Liver (tissue), 9 donors: ENCODE results near the gene TMEM125. TPM values are rescaled to one million over a fixed set of nuclear protein-coding genes. Genes with fewer than 3 reads are reported as not detected.
A peak's percentile ranks its signal among the peaks of the same experiment; 100 is the strongest.

Experiments
- DNase-seq: peaks from one replicate; pipeline ENCODE4 v3.0.0-alpha.2; 2017; ENCODE audit warnings: low spot score
- H3K27ac ChIP-seq, 2 donors: one replicate each; pipeline ENCODE4 v1.7.0; 2013; ENCODE audit warnings: inconsistent platforms in 2 of 2, low read length in 2 of 2, control low read depth in 1 of 2, low read depth in 1 of 2, mild to moderate bottlenecking in 1 of 2
- H3K27me3 ChIP-seq, 4 donors: one replicate each; pipeline versions ENCODE4 v1.6.1 to v1.7.0; 2013; ENCODE audit warnings: low read length in 3 of 4, inconsistent platforms in 1 of 4, mild to moderate bottlenecking in 1 of 4, moderate library complexity in 1 of 4; ENCODE audit not compliant: control insufficient read depth in 4 of 4, insufficient read depth in 4 of 4
- H3K36me3 ChIP-seq, 4 donors: one replicate each; pipeline versions ENCODE4 v1.6.1 to v1.7.0; 2013; ENCODE audit warnings: low read length in 3 of 4, mild to moderate bottlenecking in 3 of 4, low read depth in 1 of 4, moderate library complexity in 1 of 4; ENCODE audit not compliant: control insufficient read depth in 4 of 4, insufficient read depth in 3 of 4
- H3K4me1 ChIP-seq, 4 donors: one replicate each; pipeline versions ENCODE4 v1.6.1 to v1.7.0; 2013; ENCODE audit warnings: low read length in 3 of 4, mild to moderate bottlenecking in 3 of 4, moderate library complexity in 1 of 4; ENCODE audit not compliant: control insufficient read depth in 4 of 4, insufficient read depth in 4 of 4
- H3K4me3 ChIP-seq, 3 donors: one replicate each; pipeline versions ENCODE4 v1.6.1 to v1.7.0; 2013; ENCODE audit warnings: low read length in 3 of 3, control low read depth in 1 of 3, low read depth in 1 of 3, mild to moderate bottlenecking in 1 of 3
- H3K9ac ChIP-seq, 2 donors: one replicate each; pipeline ENCODE4 v1.7.0; 2013; ENCODE audit warnings: low read length in 2 of 2, mild to moderate bottlenecking in 2 of 2, moderate library complexity in 2 of 2, control low read depth in 1 of 2, low read depth in 1 of 2
- H3K9me3 ChIP-seq, 4 donors: one replicate each; pipeline versions ENCODE4 v1.6.1 to v1.7.0; 2013; ENCODE audit warnings: low read length in 3 of 4; ENCODE audit not compliant: control insufficient read depth in 4 of 4
- ATF3 ChIP-seq: IDR thresholded peaks from 2 replicates; pipeline ENCODE4 v1.6.1; 2016; ENCODE audit warnings: antibody characterized with exemption
- CTCF ChIP-seq: fragments of 150-350 bp; IDR thresholded peaks from 2 replicates; pipeline ENCODE4 v1.5.1; 2017; ENCODE audit warnings: improper control_type of control experiment, low read depth, low read length; ENCODE audit not compliant: missing input control
- EGR1 ChIP-seq, 2 donors: IDR thresholded peaks; 2 replicates each; pipeline ENCODE4 v1.6.1; 2016 to 2018; ENCODE audit warnings: antibody characterized with exemption in 2 of 2, low read depth in 2 of 2
- FOXA1 ChIP-seq: IDR thresholded peaks from 2 replicates; pipeline ENCODE4 v1.6.1; 2016; ENCODE audit warnings: antibody characterized with exemption
- FOXA2 ChIP-seq: IDR thresholded peaks from 2 replicates; pipeline ENCODE4 v1.6.1; 2016; ENCODE audit warnings: antibody characterized with exemption
- GABPA ChIP-seq, 2 donors: IDR thresholded peaks in 1 of 2; conservative IDR thresholded peaks in 1 of 2; 2 replicates each; pipeline ENCODE4 v1.6.1; 2016; ENCODE audit warnings: antibody characterized with exemption in 2 of 2, mild to moderate bottlenecking in 1 of 2, moderate library complexity in 1 of 2
- HNF4A ChIP-seq, 2 donors: conservative IDR thresholded peaks; 2 replicates each; pipeline ENCODE4 v1.6.1; 2016; ENCODE audit warnings: antibody characterized with exemption in 2 of 2, mild to moderate bottlenecking in 2 of 2
- HNF4G ChIP-seq: IDR thresholded peaks from 2 replicates; pipeline ENCODE4 v1.6.1; 2016; ENCODE audit warnings: antibody characterized with exemption
- JUND ChIP-seq, 2 donors: IDR thresholded peaks; 2 replicates each; pipeline ENCODE4 v1.6.1; 2016; ENCODE audit warnings: antibody characterized with exemption in 2 of 2
- NR2F2 ChIP-seq: IDR thresholded peaks from 2 replicates; pipeline ENCODE4 v1.6.1; 2016; ENCODE audit warnings: antibody characterized with exemption
- RAD21 ChIP-seq, 2 donors: IDR thresholded peaks; 2 replicates each; pipeline ENCODE4 v1.6.1; 2016; ENCODE audit warnings: antibody characterized with exemption in 2 of 2, mild to moderate bottlenecking in 2 of 2
- RXRA ChIP-seq, 2 donors: IDR thresholded peaks; 2 replicates each; pipeline ENCODE4 v1.6.1; 2017 to 2018; ENCODE audit warnings: antibody characterized with exemption in 2 of 2, mild to moderate bottlenecking in 1 of 2
- SP1 ChIP-seq: IDR thresholded peaks from 2 replicates; pipeline ENCODE4 v1.6.1; 2018; ENCODE audit warnings: antibody characterized with exemption, mild to moderate bottlenecking
- TAF1 ChIP-seq: conservative IDR thresholded peaks from 2 replicates; pipeline ENCODE4 v1.6.1; 2016; ENCODE audit warnings: antibody characterized with exemption, mild to moderate bottlenecking
- YY1 ChIP-seq: IDR thresholded peaks from 2 replicates; pipeline ENCODE4 v1.6.1; 2016; ENCODE audit warnings: antibody characterized with exemption, mild to moderate bottlenecking
- ZBTB33 ChIP-seq: IDR thresholded peaks from 2 replicates; pipeline ENCODE4 v1.6.1; 2016; ENCODE audit warnings: antibody characterized with exemption
- WGBS: extraction: QIAGEN DNeasy Blood & Tissue Kit; methylation state at CpG from one replicate; pipeline ENCODE4 v1.1.7; 2013; 5-methylcytosine and 5-hydroxymethylcytosine counted together
- polyA plus RNA-seq, 2 donors: library from polyadenylated mRNA; stranded (reverse) in 1 of 2; unstranded in 1 of 2; fragments of 200-250 nt in 1 of 2; fragments of >200 nt in 1 of 2; fragmentation: Nextera tagmentation in 1 of 2; extraction: Ambion mirVana in 1 of 2; gene quantifications; one replicate each; pipeline versions ENCODE4 v1.2.1 to v1.2.3, GENCODE V29; 2013 to 2015
- total RNA-seq, 2 donors: library from RNA; depleted of rRNA; stranded (reverse); fragments of >200 nt; gene quantifications; one replicate each; pipeline ENCODE4 v1.2.3, GENCODE V29; 2014
- TF ChIP-seq, protein P1 (sequence below): IDR thresholded peaks from 2 replicates; pipeline ENCODE4 v1.6.1; 2016; ENCODE audit warnings: antibody characterized with exemption
- TF ChIP-seq, protein P2 (sequence below): IDR thresholded peaks from 2 replicates; pipeline ENCODE4 v1.6.1; 2016; ENCODE audit warnings: antibody characterized with exemption, mild to moderate bottlenecking
- donor health status: healthy.
- donor health status: healthy.
- donor health status: healthy.
- donor health status: healthy.
- donor health status: healthy.

The TMEM125 gene
- total and polyA plus RNA-seq, 4 donors = 0.21 to 1.0 (median 0.69) TPM

GRCh38 chr1:43313771-43314170 lies 44.0 kb downstream of the TMEM125 start:
- TF ChIP-seq GABPA (IDR thresholded peaks at IDR 0.05 in 1 of 2, conservative IDR thresholded peaks at IDR 0.05 in 1 of 2) (no peak), TAF1 (no peak), ZBTB33 (no peak), EGR1 (IDR thresholded peaks at IDR 0.05; ENCODE audit: low read depth in 2 of 2) (no peak), YY1 (no peak), HNF4G (no peak), ATF3 (no peak), CTCF (no peak), SP1 (peak; percentile 72), RXRA (IDR thresholded peaks at IDR 0.05) (peak; percentile 98), FOXA2 (peak; percentile 76), RAD21 (IDR thresholded peaks at IDR 0.05) (peak in 1 of 2 donors; percentile 46), NR2F2 (peak; percentile 34), FOXA1 (peak; percentile 71), JUND (IDR thresholded peaks at IDR 0.05) (no peak), HNF4A (conservative IDR thresholded peaks at IDR 0.05) (peak; percentile 63 to 77)
- TF ChIP-seq, protein P1, sequence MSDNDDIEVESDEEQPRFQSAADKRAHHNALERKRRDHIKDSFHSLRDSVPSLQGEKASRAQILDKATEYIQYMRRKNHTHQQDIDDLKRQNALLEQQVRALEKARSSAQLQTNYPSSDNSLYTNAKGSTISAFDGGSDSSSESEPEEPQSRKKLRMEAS = no peak
- TF ChIP-seq, protein P2, sequence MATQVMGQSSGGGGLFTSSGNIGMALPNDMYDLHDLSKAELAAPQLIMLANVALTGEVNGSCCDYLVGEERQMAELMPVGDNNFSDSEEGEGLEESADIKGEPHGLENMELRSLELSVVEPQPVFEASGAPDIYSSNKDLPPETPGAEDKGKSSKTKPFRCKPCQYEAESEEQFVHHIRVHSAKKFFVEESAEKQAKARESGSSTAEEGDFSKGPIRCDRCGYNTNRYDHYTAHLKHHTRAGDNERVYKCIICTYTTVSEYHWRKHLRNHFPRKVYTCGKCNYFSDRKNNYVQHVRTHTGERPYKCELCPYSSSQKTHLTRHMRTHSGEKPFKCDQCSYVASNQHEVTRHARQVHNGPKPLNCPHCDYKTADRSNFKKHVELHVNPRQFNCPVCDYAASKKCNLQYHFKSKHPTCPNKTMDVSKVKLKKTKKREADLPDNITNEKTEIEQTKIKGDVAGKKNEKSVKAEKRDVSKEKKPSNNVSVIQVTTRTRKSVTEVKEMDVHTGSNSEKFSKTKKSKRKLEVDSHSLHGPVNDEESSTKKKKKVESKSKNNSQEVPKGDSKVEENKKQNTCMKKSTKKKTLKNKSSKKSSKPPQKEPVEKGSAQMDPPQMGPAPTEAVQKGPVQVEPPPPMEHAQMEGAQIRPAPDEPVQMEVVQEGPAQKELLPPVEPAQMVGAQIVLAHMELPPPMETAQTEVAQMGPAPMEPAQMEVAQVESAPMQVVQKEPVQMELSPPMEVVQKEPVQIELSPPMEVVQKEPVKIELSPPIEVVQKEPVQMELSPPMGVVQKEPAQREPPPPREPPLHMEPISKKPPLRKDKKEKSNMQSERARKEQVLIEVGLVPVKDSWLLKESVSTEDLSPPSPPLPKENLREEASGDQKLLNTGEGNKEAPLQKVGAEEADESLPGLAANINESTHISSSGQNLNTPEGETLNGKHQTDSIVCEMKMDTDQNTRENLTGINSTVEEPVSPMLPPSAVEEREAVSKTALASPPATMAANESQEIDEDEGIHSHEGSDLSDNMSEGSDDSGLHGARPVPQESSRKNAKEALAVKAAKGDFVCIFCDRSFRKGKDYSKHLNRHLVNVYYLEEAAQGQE = peak; percentile 20
- no peak overlapping the region for H3K9ac ChIP-seq
- H3K36me3 ChIP-seq = no peaks in the 10 kb centered on the region
- no peak overlapping the region for H3K4me3 ChIP-seq
- H3K9me3 ChIP-seq = no peaks in the 10 kb centered on the region
- H3K4me1 ChIP-seq = peaks cover 13 to 37% (median 26%) of the 10 kb centered on the region in 4 donors
- no peaks in the 10 kb centered on the region for H3K27me3 ChIP-seq
- DNase-seq = peak; percentile 69
- H3K27ac ChIP-seq = peak overlapping the region; percentile 35 to 73
- WGBS = 29% methylated on average over 10 of the region's 10 CpGs
